A549 (cell line): Measurements from ENCODE around the gene TCF23. TPM values are rescaled to one million over a fixed set of nuclear protein-coding genes. Genes with fewer than 3 reads are reported as not detected.
A peak's percentile ranks its signal among the peaks of the same experiment; 100 is the strongest.

Experiments used
- ATAC-seq, 2 experiments: fragments of 200-7000 bp in 1 of 2; fragments of >200 bp in 1 of 2; cut with Nextera tagmentation in 1 of 2; cut with Tn5 transposase in 1 of 2; 3 replicates each; pipeline versions ENCODE4 v1.8.0 to v1.9.1; 2018 to 2020; ENCODE audit warnings: mild to moderate bottlenecking in 1 of 2, moderate library complexity in 1 of 2
- CTCF ChIA-PET: fragments of 300-600 bp; sonication (Branson Sonifier 250); formaldehyde crosslinking; extraction: SDS; loops from one replicate; lab custom pipeline; 2021; ENCODE audit warnings: antibody characterized with exemption, inconsistent platforms; lab: Yijun Ruan, JAX
- POLR2A ChIA-PET: fragments of 350-600 bp; formaldehyde crosslinking; extraction: SDS; loops from one replicate; lab custom pipeline; 2021; ENCODE audit warnings: antibody characterized with exemption, inconsistent platforms; lab: Yijun Ruan, JAX
- DNase-seq, 2 experiments: peaks; one replicate each; pipeline versions ENCODE4 v3.0.0 to v3.0.0-alpha.2; 2011 to 2016; ENCODE audit warnings: low read depth in 1 of 2, low spot score in 1 of 2
- FAIRE-seq: peaks from 2 replicates; lab custom pipeline; 2011; peaks lifted over from hg19 to GRCh38; lab: Jason Lieb, UNC
- H3K27ac ChIP-seq, 2 experiments: fragments of >200 bp; sonication (Bioruptor Twin); formaldehyde crosslinking; 3 replicates each; pipeline ENCODE4 v1.5.1; 2016 to 2017
- H3K4me1 ChIP-seq: fragments of >200 bp; sonication (Bioruptor Twin); formaldehyde crosslinking; 3 replicates; pipeline ENCODE4 v1.6.1; 2016
- H3K4me2 ChIP-seq: fragments of >200 bp; sonication (Bioruptor Twin); formaldehyde crosslinking; 3 replicates; pipeline ENCODE4 v1.6.1; 2016
- H3K4me3 ChIP-seq: fragments of >200 bp; sonication (Bioruptor Twin); formaldehyde crosslinking; 3 replicates; pipeline ENCODE4 v1.5.1; 2016
- H3K9me3 ChIP-seq: fragments of >200 bp; sonication (Bioruptor Twin); formaldehyde crosslinking; 3 replicates; pipeline ENCODE4 v1.6.1; 2016
- BHLHE40 ChIP-seq: IDR thresholded peaks from 2 replicates; pipeline ENCODE4 v1.6.1; 2012; ENCODE audit warnings: low read depth, low read length, inconsistent platforms
- CBX2 ChIP-seq: fragments of 200-600 bp; sonication (generic); IDR thresholded peaks from 2 replicates; pipeline ENCODE4 v1.6.1; 2016; ENCODE audit warnings: low read depth, mild to moderate bottlenecking, borderline replicate concordance
- CBX8 ChIP-seq: fragments of 200-600 bp; sonication (generic); IDR thresholded peaks from 2 replicates; pipeline ENCODE4 v1.6.1; 2016
- CEBPB ChIP-seq, 2 experiments: fragments of >200 bp in 1 of 2; sonication (Bioruptor Twin) in 1 of 2; formaldehyde crosslinking in 1 of 2; IDR thresholded peaks; 2 replicates each; pipeline ENCODE4 v1.6.1; 2012 to 2016
- EHF ChIP-seq: fragments of 250-450 bp; sonication (Bioruptor Pico); IDR thresholded peaks from 2 replicates; pipeline ENCODE4 v1.5.0; 2020; ENCODE audit warnings: mild to moderate bottlenecking
- EP300 ChIP-seq, 2 experiments: fragments of >200 bp; sonication (Bioruptor Twin); formaldehyde crosslinking; IDR thresholded peaks; 2 replicates in 1 of 2; 3 replicates in 1 of 2; pipeline ENCODE4 v1.6.1; 2016 to 2017
- FOSB ChIP-seq: fragments of 250-450 bp; sonication (Bioruptor Pico); IDR thresholded peaks from 2 replicates; pipeline ENCODE4 v1.5.0; 2020; ENCODE audit warnings: mild to moderate bottlenecking, moderate library complexity
- FOXS1 ChIP-seq: fragments of 250-450 bp; sonication (Bioruptor Pico); IDR thresholded peaks from 2 replicates; pipeline ENCODE4 v1.5.0; 2020; ENCODE audit warnings: mild to moderate bottlenecking, moderate library complexity
- HMGXB4 ChIP-seq: fragments of 250-450 bp; sonication (Bioruptor Pico); IDR thresholded peaks from 2 replicates; pipeline ENCODE4 v1.5.0; 2021; ENCODE audit warnings: mild to moderate bottlenecking, moderate library complexity, borderline replicate concordance
- HOXB5 ChIP-seq: fragments of 250-450 bp; sonication (Bioruptor Pico); IDR thresholded peaks from 2 replicates; pipeline ENCODE4 v1.5.0; 2020; ENCODE audit warnings: mild to moderate bottlenecking, moderate library complexity
- JUN ChIP-seq, 2 experiments: fragments of >200 bp; sonication (Bioruptor Twin); formaldehyde crosslinking; IDR thresholded peaks; 2 replicates in 1 of 2; 3 replicates in 1 of 2; pipeline ENCODE4 v1.6.1; 2016 to 2017
- KDM1A ChIP-seq: fragments of 200-600 bp; sonication (generic); IDR thresholded peaks from 2 replicates; pipeline ENCODE4 v1.6.1; 2016; ENCODE audit warnings: low read depth, mild to moderate bottlenecking
- MAFK ChIP-seq: fragments of 450-650 bp; IDR thresholded peaks from 2 replicates; pipeline ENCODE4 v1.6.1; 2014; ENCODE audit not compliant: partially characterized antibody
- MAZ ChIP-seq: fragments of 150-350 bp; IDR thresholded peaks from 2 replicates; pipeline ENCODE4 v1.6.1; 2014; ENCODE audit warnings: antibody characterized with exemption, low read depth, low read length, borderline replicate concordance
- NPAS2 ChIP-seq: fragments of 250-450 bp; sonication (Bioruptor Pico); IDR thresholded peaks from 2 replicates; pipeline ENCODE4 v1.8.0; 2022; ENCODE audit warnings: mild to moderate bottlenecking, moderate library complexity, borderline replicate concordance
- PBX3 ChIP-seq: IDR thresholded peaks from 2 replicates; pipeline ENCODE4 v1.6.1; 2012
- POLR2A ChIP-seq: IDR thresholded peaks from 2 replicates; pipeline ENCODE4 v1.6.1; 2012; ENCODE audit warnings: mild to moderate bottlenecking, low read length
- RARB ChIP-seq: fragments of 250-450 bp; sonication (Bioruptor Pico); IDR thresholded peaks from 2 replicates; pipeline ENCODE4 v1.8.0; 2021; ENCODE audit warnings: mild to moderate bottlenecking, moderate library complexity
- RFX5 ChIP-seq: fragments of 450-650 bp; IDR thresholded peaks from 2 replicates; pipeline ENCODE4 v1.7.1; 2014; ENCODE audit warnings: antibody characterized with exemption, mild to moderate bottlenecking, moderate library complexity
- ZFP36 ChIP-seq: fragments of 450-650 bp; IDR thresholded peaks from 2 replicates; pipeline ENCODE4 v1.6.1; 2014; ENCODE audit warnings: borderline replicate concordance; ENCODE audit not compliant: partially characterized antibody
- ZNF302 ChIP-seq: fragments of 250-450 bp; sonication (Bioruptor Pico); IDR thresholded peaks from 2 replicates; pipeline ENCODE4 v1.9.0; 2021; ENCODE audit warnings: inconsistent platforms, mild to moderate bottlenecking, moderate library complexity
- ZSCAN20 ChIP-seq: fragments of 250-450 bp; sonication (Bioruptor Pico); IDR thresholded peaks from 2 replicates; pipeline ENCODE4 v1.8.0; 2022; ENCODE audit warnings: mild to moderate bottlenecking, moderate library complexity
- WGBS: methylation state at CpG from one replicate; pipeline ENCODE4 v1.1.6; 2017; ENCODE audit errors: missing lambda C conversion rate; 5-methylcytosine and 5-hydroxymethylcytosine counted together
- polyA plus RNA-seq, 4 experiments: library from polyadenylated mRNA; depleted of rRNA in 3 of 4; stranded (reverse); fragments of >200 nt; fragmentation: RNase III in 1 of 4; extraction: RNeasy Plus Mini Kit Qiagen cat#74134 plus additional on column Dnase treatment in 1 of 4; gene quantifications; 2 replicates in 3 of 4; 3 replicates in 1 of 4; pipeline ENCODE4 v1.2.3, GENCODE V29; 2011 to 2017
- TF ChIP-seq, protein P1 (sequence below): IDR thresholded peaks from 2 replicates; pipeline ENCODE4 v1.6.1; 2012; ENCODE audit warnings: low read depth, borderline replicate concordance
- TF ChIP-seq, protein P2 (sequence below): fragments of >200 bp; sonication (Bioruptor Twin); formaldehyde crosslinking; IDR thresholded peaks from 3 replicates; pipeline ENCODE4 v1.6.1; 2016
- TF ChIP-seq, protein P3 (sequence below): fragments of 450-650 bp; IDR thresholded peaks from 2 replicates; pipeline ENCODE4 v1.6.1; 2014; ENCODE audit warnings: antibody characterized with exemption
- TF ChIP-seq, protein P4 (sequence below): fragments of >200 bp; sonication (Bioruptor Twin); formaldehyde crosslinking; IDR thresholded peaks from 2 replicates; pipeline ENCODE4 v1.6.1; 2016

Gene TCF23
- polyA plus RNA-seq, 2 of the 4 experiments (the other 2 are of a cell fraction), result not detected

- Histone ChIP-seq H3K9me3 (no peaks in the 10 kb centered on the region), H3K4me3 (no peak overlapping the region), H3K4me2 (no peak overlapping the region), H3K4me1 (0 out of 3 replicates have a peak, but pooled peaks cover 8% of the 10 kb centered on the region), H3K27ac (no peak overlapping the region)
- CTCF ChIA-PET, result interaction anchor here (0.8 to 5.1 kb wide), 15 partner anchors 10 to 151 kb away, joined by 3 to 36 read pairs (median 4); partner anchors contain the start of gene PREB
- 76% methylated on average over 8 of the region's 8 CpGs for WGBS
- no peak for FAIRE-seq
- TF ChIP-seq, protein P1, sequence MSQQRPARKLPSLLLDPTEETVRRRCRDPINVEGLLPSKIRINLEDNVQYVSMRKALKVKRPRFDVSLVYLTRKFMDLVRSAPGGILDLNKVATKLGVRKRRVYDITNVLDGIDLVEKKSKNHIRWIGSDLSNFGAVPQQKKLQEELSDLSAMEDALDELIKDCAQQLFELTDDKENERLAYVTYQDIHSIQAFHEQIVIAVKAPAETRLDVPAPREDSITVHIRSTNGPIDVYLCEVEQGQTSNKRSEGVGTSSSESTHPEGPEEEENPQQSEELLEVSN, result no peak
- no peak for TF ChIP-seq NPAS2 (CRISPR knock-in tag)
- TF ChIP-seq RARB (CRISPR knock-in tag), result no peak
- TF ChIP-seq ZFP36, result no peak
- no peak for TF ChIP-seq POLR2A
- no peak for TF ChIP-seq FOXS1 (CRISPR knock-in tag)
- TF ChIP-seq, protein P2, sequence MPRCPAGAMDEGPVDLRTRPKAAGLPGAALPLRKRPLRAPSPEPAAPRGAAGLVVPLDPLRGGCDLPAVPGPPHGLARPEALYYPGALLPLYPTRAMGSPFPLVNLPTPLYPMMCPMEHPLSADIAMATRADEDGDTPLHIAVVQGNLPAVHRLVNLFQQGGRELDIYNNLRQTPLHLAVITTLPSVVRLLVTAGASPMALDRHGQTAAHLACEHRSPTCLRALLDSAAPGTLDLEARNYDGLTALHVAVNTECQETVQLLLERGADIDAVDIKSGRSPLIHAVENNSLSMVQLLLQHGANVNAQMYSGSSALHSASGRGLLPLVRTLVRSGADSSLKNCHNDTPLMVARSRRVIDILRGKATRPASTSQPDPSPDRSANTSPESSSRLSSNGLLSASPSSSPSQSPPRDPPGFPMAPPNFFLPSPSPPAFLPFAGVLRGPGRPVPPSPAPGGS, result no peak
- TF ChIP-seq JUN (IDR thresholded peaks at IDR 0.05), result no peak
- TF ChIP-seq, protein P3, sequence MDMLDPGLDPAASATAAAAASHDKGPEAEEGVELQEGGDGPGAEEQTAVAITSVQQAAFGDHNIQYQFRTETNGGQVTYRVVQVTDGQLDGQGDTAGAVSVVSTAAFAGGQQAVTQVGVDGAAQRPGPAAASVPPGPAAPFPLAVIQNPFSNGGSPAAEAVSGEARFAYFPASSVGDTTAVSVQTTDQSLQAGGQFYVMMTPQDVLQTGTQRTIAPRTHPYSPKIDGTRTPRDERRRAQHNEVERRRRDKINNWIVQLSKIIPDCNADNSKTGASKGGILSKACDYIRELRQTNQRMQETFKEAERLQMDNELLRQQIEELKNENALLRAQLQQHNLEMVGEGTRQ, result no peak
- no peak for TF ChIP-seq KDM1A
- no peak for TF ChIP-seq PBX3
- TF ChIP-seq HOXB5 (CRISPR knock-in tag), result no peak
- peak in 1 of 2 experiments; percentile 24 for DNase-seq
- POLR2A ChIA-PET, result interaction anchor here (0.6 kb wide), 1 partner anchor 213 kb away, joined by 4 read pairs; no protein-coding TSS in a partner anchor
- peak; percentile 25 to 68; a peak in 3 of 6 replicates for ATAC-seq
These were observed 3.4 kb downstream of the TCF23 start for GRCh38 chr2:27152102-27152795.

- TF ChIP-seq MAZ, result no peak
- no peak for TF ChIP-seq MAFK
- no peak overlapping the region for H3K4me3 ChIP-seq
- WGBS, result 81% methylated on average over 2 of the region's 2 CpGs
- ATAC-seq (peak in 1 of 2 experiments; percentile 13; a peak in 2 of 6 replicates), DNase-seq (no peak), FAIRE-seq (no peak)
- no peak overlapping the region for H3K27ac ChIP-seq
- POLR2A ChIA-PET, result no interaction called here
- CTCF ChIA-PET, result interaction anchor here (0.8 to 5.1 kb wide), 13 partner anchors 10 to 151 kb away, joined by 3 to 36 read pairs (median 4); partner anchors contain the start of gene PREB
- 0 out of 3 replicates have a peak, but pooled peaks cover 8% of the 10 kb centered on the region for H3K4me1 ChIP-seq
- no peaks in the 10 kb centered on the region for H3K9me3 ChIP-seq
- no peak overlapping the region for H3K4me2 ChIP-seq
These were observed 4.1 kb downstream of the TCF23 start for GRCh38 chr2:27152796-27153464.

DNA sequence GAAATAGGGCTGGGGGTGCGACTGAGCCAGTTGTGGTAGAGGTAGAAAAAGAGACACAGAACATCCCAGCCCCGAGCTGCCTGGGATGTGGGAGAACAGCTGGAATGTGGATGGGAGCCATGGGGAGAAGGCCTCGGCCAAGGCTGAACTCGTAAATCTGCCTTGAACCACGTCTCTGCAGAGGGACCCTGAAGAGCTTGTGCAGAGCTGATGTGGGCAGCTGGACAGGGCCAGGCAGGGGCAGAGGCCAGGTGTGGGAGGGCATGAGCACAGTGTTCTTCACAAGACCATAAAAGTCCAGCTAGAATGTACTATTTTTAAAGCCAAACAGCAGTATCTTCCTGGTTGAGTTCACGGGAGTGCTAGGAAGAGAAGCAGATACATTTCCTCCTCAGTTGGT is 5.7 kb downstream of the TCF23 start:
- no peak for FAIRE-seq
- TF ChIP-seq CBX2 (no peak), CBX8 (no peak), EP300 (IDR thresholded peaks at IDR 0.05) (no peak), CEBPB (IDR thresholded peaks at IDR 0.05) (no peak), FOSB (no peak), EHF (no peak), ZSCAN20 (CRISPR knock-in tag) (no peak), BHLHE40 (no peak), RFX5 (no peak), ZNF302 (CRISPR knock-in tag) (no peak), HMGXB4 (CRISPR knock-in tag) (no peak), MAZ (no peak)
- TF ChIP-seq, protein P4, sequence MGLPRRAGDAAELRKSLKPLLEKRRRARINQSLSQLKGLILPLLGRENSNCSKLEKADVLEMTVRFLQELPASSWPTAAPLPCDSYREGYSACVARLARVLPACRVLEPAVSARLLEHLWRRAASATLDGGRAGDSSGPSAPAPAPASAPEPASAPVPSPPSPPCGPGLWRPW, result no peak
- TF ChIP-seq, protein P1, result no peak

More for the DNA sequence above, 5.7 kb downstream of the TCF23 start:
- DNase-seq, result no peak
- ChIA-PET CTCF (interaction anchor here (1.2 to 5.1 kb wide), 6 partner anchors 14 to 149 kb away, joined by 3 to 36 read pairs (median 5); no protein-coding TSS in a partner anchor), POLR2A (no interaction called here)
- no peak overlapping the region for H3K4me3 ChIP-seq
- no peak overlapping the region for H3K4me2 ChIP-seq
- H3K4me1 ChIP-seq, result 0 out of 3 replicates have a peak, but pooled peaks cover 8% of the 10 kb centered on the region
- 81% methylated on average over 6 of the region's 6 CpGs for WGBS
- H3K9me3 ChIP-seq, result no peaks in the 10 kb centered on the region
- no peak overlapping the region for H3K27ac ChIP-seq
- ATAC-seq, result no peak
